K562 (cell line): ENCODE results near the gene DRC3. TPM values are rescaled to one million over a fixed set of nuclear protein-coding genes. Genes with fewer than 3 reads are reported as not detected.
A peak's percentile ranks its signal among the peaks of the same experiment; 100 is the strongest.

Experiments
- CREB1 ChIP-seq, 2 experiments: sonication (generic) in 1 of 2; formaldehyde crosslinking in 1 of 2; IDR thresholded peaks; 2 replicates each; pipeline versions ENCODE4 v1.6.1 to v1.8.0; 2012 to 2022; ENCODE audit warnings: inconsistent platforms in 1 of 2, mild to moderate bottlenecking in 1 of 2, missing genetic modification reagents in 1 of 2, moderate library complexity in 1 of 2
- KHSRP ChIP-seq: fragments of 450-650 bp; IDR thresholded peaks from 2 replicates; pipeline ENCODE4 v1.6.1; 2017
- KLF10 ChIP-seq: fragments of 250-450 bp; sonication (Bioruptor Pico); IDR thresholded peaks from 2 replicates; pipeline ENCODE4 v1.6.1; 2021; ENCODE audit warnings: matching md5 sums
- L3MBTL2 ChIP-seq: fragments of 450-650 bp; IDR thresholded peaks from 2 replicates; pipeline ENCODE4 v1.6.1; 2016; ENCODE audit warnings: mild to moderate bottlenecking, moderate library complexity
- MCM5 ChIP-seq: fragments of 450-650 bp; IDR thresholded peaks from 2 replicates; pipeline ENCODE4 v1.6.1; 2016; ENCODE audit warnings: low read depth
- PHF8 ChIP-seq: fragments of 200-600 bp; sonication (generic); IDR thresholded peaks from 2 replicates; pipeline ENCODE4 v1.6.1; 2012; ENCODE audit warnings: mixed run types, mild to moderate bottlenecking, inconsistent platforms, low read length, moderate library complexity, borderline replicate concordance
- PHTF2 ChIP-seq: fragments of 250-450 bp; sonication (Bioruptor Pico); IDR thresholded peaks from 2 replicates; pipeline ENCODE4 v1.5.0; 2021; ENCODE audit warnings: mild to moderate bottlenecking
- RBM14 ChIP-seq: fragments of 200-400 bp; formaldehyde crosslinking; IDR thresholded peaks from 2 replicates; pipeline ENCODE4 v1.6.1; 2018; ENCODE audit warnings: low read depth, mild to moderate bottlenecking, low read length, moderate library complexity, borderline replicate concordance; ENCODE audit not compliant: insufficient read depth
- RCOR1 ChIP-seq, 2 experiments: IDR thresholded peaks; 2 replicates each; pipeline ENCODE4 v1.6.1; 2012; ENCODE audit warnings: low read depth in 2 of 2, low read length in 2 of 2, borderline replicate concordance in 1 of 2, improper control_type of control experiment in 1 of 2
- SAFB ChIP-seq: fragments of 200-400 bp; formaldehyde crosslinking; IDR thresholded peaks from 2 replicates; pipeline ENCODE4 v1.6.1; 2017; ENCODE audit warnings: low read depth, low read length, borderline replicate concordance
- SAP30 ChIP-seq: fragments of 200-600 bp; sonication (generic); IDR thresholded peaks from 2 replicates; pipeline ENCODE4 v1.6.1; 2012; ENCODE audit warnings: borderline replicate concordance, low read depth, mild to moderate bottlenecking, moderate library complexity, low read length, control low read depth, inconsistent platforms; ENCODE audit not compliant: insufficient read depth, poor library complexity, severe bottlenecking
- SIN3A ChIP-seq, 2 experiments: fragments of 150-350 bp in 1 of 2; IDR thresholded peaks; 2 replicates each; pipeline ENCODE4 v1.6.1; 2011 to 2016; ENCODE audit warnings: borderline replicate concordance in 2 of 2, low read depth in 2 of 2, low read length in 2 of 2, mild to moderate bottlenecking in 2 of 2, moderate library complexity in 2 of 2; ENCODE audit not compliant: control insufficient read depth in 1 of 2
- TCF7L2 ChIP-seq: fragments of 150-350 bp; IDR thresholded peaks from 2 replicates; pipeline ENCODE4 v1.6.1; 2016; ENCODE audit warnings: low read depth, mild to moderate bottlenecking, low read length, moderate library complexity
- TEAD2 ChIP-seq: fragments of 450-650 bp; IDR thresholded peaks from 2 replicates; pipeline ENCODE4 v1.6.1; 2016; ENCODE audit warnings: missing genetic modification characterization, control low read depth, missing compliant biosample characterization
- TEAD4 ChIP-seq, 2 experiments: sonication (generic) in 1 of 2; formaldehyde crosslinking in 1 of 2; IDR thresholded peaks; 2 replicates each; pipeline versions ENCODE4 v1.6.1 to v1.8.0; 2012 to 2022; ENCODE audit warnings: borderline replicate concordance in 1 of 2, inconsistent platforms in 1 of 2, low read length in 1 of 2, mild to moderate bottlenecking in 1 of 2, missing genetic modification reagents in 1 of 2
- U2AF1 ChIP-seq: fragments of 200-400 bp; formaldehyde crosslinking; optimal IDR thresholded peaks from 2 replicates; pipeline ENCODE3; 2017; ENCODE audit warnings: mild to moderate bottlenecking, low read depth, low read length, moderate library complexity
- ZNF12 ChIP-seq: sonication (generic); formaldehyde crosslinking; IDR thresholded peaks from 2 replicates; pipeline ENCODE4 v1.4.0; 2020; ENCODE audit warnings: mild to moderate bottlenecking, missing genetic modification reagents
- ZNF584 ChIP-seq: fragments of 200-800 bp; sonication (Bioruptor generic); IDR thresholded peaks from 2 replicates; pipeline ENCODE4 v1.6.1; 2016; ENCODE audit warnings: low read depth, mild to moderate bottlenecking, missing genetic modification characterization, missing compliant biosample characterization
- polyA plus RNA-seq, 8 experiments: library from polyadenylated mRNA; depleted of rRNA in 4 of 8; stranded (reverse) in 5 of 8; unstranded in 3 of 8; fragments of >200 nt; fragmentation: Nextera tagmentation in 2 of 8; fragmentation: Illumina TruSeq in 1 of 8; extraction: Ambion mirVana in 2 of 8; extraction: Trizol in 1 of 8; gene quantifications; 2 replicates each; pipeline versions ENCODE4 v1.2.1 to v1.2.3, GENCODE V29; 2011 to 2014; ENCODE audit warnings: inconsistent platforms in 1 of 8, missing spikeins in 1 of 8
- total RNA-seq, 7 experiments: library from RNA; depleted of rRNA in 6 of 7; stranded (reverse); fragments of >200 nt in 6 of 7; fragmentation: Illumina TruSeq in 2 of 7; extraction: Trizol in 2 of 7; gene quantifications; 2 replicates each; pipeline versions ENCODE4 v1.2.1 to v1.2.3, GENCODE V29; 2011 to 2021; ENCODE audit warnings: low replicate concordance in 1 of 7
- TF ChIP-seq, protein P1 (sequence below): fragments of 450-650 bp; formaldehyde crosslinking; IDR thresholded peaks from 2 replicates; pipeline ENCODE4 v1.4.0; 2020; ENCODE audit warnings: mild to moderate bottlenecking, moderate library complexity
- TF ChIP-seq, protein P2 (sequence below): sonication (generic); formaldehyde crosslinking; IDR thresholded peaks from 2 replicates; pipeline ENCODE4 v1.9.0; 2022; ENCODE audit warnings: mild to moderate bottlenecking, missing genetic modification reagents
- TF ChIP-seq, protein P3 (sequence below): fragments of 250-450 bp; sonication (Bioruptor Pico); IDR thresholded peaks from 2 replicates; pipeline ENCODE4 v1.5.1; 2021; ENCODE audit warnings: mild to moderate bottlenecking
- TF ChIP-seq, protein P4 (sequence below): sonication (generic); formaldehyde crosslinking; IDR thresholded peaks from 2 replicates; pipeline ENCODE4 v1.8.0; 2022; ENCODE audit warnings: missing genetic modification reagents, mild to moderate bottlenecking, moderate library complexity, borderline replicate concordance

Gene DRC3
- total and polyA plus RNA-seq, 9 of the 15 experiments (the other 6 are each of a cell fraction or from before 2014, with no cell fraction given), result 0.10 to 0.84 (median 0.30) TPM; not detected in 3

DNA sequence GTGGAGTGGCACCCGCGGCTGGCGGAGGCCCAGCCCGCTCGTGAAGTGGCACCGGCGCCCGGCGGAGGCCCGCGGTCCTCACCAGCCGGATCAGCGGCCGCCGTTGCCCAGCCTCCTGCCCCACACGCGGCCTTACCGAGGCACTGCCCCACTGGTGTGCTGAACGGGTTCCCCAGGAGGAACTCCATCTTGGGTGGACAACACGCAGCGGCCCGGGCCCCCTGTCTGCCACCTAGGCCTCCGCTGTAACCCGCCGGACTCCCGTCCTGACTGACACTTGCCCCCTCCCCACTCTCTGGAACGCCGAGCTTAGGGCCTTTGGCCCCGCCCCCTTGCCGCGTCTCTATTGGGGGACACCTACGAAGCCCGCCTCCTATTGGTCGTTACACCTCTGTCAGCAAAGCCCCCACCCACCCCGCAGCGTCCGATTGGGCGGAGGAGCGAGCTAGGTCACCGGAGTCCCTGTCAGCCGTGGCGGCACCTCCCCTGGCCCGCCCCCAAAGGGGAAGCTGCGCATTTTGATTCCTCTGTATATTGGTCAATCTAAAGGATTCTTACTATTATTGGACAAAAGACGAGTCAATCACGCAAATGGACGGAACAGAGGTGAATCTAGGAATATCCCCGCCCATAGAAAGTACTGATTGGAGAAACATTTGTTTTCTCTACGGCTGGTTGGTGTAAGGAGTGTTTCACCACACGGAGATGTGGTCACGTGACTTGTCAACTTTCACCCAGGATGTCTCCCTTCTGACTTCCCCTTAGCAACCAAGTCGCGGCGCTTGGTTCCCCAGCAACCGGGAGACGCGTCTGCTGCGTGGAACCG is at the start of gene DRC3, which contains the start of gene TOM1L2 (continued):
- TF ChIP-seq SAP30 (peak; percentile 91), SIN3A (IDR thresholded peaks at IDR 0.05; ENCODE audit: borderline replicate concordance in 2 of 2, control insufficient read depth in 1 of 2, low read depth in 2 of 2, low read length in 2 of 2) (peak; percentile 84 to 98; a peak in 3 of 4 replicates), MCM5 (no peak), TCF7L2 (no peak), TEAD4 (IDR thresholded peaks at IDR 0.05; ENCODE audit: low read length) (no peak), TEAD4 (CRISPR knock-in tag; IDR thresholded peaks at IDR 0.05; ENCODE audit: borderline replicate concordance) (0 out of 2 replicates have a peak, but pooled peaks have one; percentile 26), L3MBTL2 (peak; percentile 59; the same call in 1 of the 2 replicates), PHF8 (peak; percentile 65; the same call in 1 of the 2 replicates), ZNF584 (no peak), U2AF1 (no peak), RCOR1 (IDR thresholded peaks at IDR 0.05; ENCODE audit: borderline replicate concordance in 1 of 2, low read depth in 2 of 2, low read length in 2 of 2) (peak in 1 of 2 experiments; percentile 14; a peak in 1 of 4 replicates), ZNF12 (no peak), KLF10 (CRISPR knock-in tag) (no peak), PHTF2 (CRISPR knock-in tag) (no peak), CREB1 (IDR thresholded peaks at IDR 0.05) (peak; percentile 73; the same call in 1 of the 2 replicates), CREB1 (CRISPR knock-in tag; IDR thresholded peaks at IDR 0.05) (peak; percentile 83), SAFB (no peak), TEAD2 (tag) (no peak), KHSRP (no peak), RBM14 (no peak)
- TF ChIP-seq, protein P1, sequence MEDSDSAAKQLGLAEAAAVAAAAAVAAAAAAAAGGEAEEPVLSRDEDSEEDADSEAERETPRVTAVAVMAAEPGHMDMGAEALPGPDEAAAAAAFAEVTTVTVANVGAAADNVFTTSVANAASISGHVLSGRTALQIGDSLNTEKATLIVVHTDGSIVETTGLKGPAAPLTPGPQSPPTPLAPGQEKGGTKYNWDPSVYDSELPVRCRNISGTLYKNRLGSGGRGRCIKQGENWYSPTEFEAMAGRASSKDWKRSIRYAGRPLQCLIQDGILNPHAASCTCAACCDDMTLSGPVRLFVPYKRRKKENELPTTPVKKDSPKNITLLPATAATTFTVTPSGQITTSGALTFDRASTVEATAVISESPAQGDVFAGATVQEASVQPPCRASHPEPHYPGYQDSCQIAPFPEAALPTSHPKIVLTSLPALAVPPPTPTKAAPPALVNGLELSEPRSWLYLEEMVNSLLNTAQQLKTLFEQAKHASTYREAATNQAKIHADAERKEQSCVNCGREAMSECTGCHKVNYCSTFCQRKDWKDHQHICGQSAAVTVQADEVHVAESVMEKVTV (CRISPR knock-in tag), result no peak
- TF ChIP-seq, protein P2, sequence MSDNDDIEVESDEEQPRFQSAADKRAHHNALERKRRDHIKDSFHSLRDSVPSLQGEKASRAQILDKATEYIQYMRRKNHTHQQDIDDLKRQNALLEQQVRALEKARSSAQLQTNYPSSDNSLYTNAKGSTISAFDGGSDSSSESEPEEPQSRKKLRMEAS (CRISPR knock-in tag), result peak; percentile 72
- TF ChIP-seq, protein P3, sequence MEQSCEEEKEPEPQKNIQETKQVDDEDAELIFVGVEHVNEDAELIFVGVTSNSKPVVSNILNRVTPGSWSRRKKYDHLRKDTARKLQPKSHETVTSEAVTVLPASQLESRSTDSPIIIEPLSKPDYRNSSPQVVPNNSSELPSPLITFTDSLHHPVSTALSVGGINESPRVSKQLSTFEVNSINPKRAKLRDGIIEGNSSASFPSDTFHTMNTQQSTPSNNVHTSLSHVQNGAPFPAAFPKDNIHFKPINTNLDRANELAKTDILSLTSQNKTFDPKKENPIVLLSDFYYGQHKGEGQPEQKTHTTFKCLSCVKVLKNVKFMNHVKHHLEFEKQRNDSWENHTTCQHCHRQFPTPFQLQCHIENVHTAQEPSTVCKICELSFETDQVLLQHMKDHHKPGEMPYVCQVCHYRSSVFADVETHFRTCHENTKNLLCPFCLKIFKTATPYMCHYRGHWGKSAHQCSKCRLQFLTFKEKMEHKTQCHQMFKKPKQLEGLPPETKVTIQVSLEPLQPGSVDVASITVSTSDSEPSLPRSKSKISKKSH (CRISPR knock-in tag), result no peak
- TF ChIP-seq, protein P4, sequence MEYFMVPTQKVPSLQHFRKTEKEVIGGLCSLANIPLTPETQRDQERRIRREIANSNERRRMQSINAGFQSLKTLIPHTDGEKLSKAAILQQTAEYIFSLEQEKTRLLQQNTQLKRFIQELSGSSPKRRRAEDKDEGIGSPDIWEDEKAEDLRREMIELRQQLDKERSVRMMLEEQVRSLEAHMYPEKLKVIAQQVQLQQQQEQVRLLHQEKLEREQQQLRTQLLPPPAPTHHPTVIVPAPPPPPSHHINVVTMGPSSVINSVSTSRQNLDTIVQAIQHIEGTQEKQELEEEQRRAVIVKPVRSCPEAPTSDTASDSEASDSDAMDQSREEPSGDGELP, result peak; percentile 66; the same call in 1 of the 2 replicates
